HTR-8/SVneo (cell line): ENCODE data around the gene CELA1.
"Not testable (repeated sequence)": the region's sequence is repeated elsewhere in the genome, so short reads cannot be mapped to it uniquely, and the experiment has no call there.

Experiments used
- DNase-seq: peaks from one replicate; pipeline ENCODE4 v3.0.0; 2011; ENCODE audit warnings: low spot score, mixed read lengths; ENCODE audit not compliant: insufficient read length
- FAIRE-seq: peaks from 2 replicates; lab custom pipeline; 2011; peaks lifted over from hg19 to GRCh38; lab: Jason Lieb, UNC

CELA1 gene

DNA sequence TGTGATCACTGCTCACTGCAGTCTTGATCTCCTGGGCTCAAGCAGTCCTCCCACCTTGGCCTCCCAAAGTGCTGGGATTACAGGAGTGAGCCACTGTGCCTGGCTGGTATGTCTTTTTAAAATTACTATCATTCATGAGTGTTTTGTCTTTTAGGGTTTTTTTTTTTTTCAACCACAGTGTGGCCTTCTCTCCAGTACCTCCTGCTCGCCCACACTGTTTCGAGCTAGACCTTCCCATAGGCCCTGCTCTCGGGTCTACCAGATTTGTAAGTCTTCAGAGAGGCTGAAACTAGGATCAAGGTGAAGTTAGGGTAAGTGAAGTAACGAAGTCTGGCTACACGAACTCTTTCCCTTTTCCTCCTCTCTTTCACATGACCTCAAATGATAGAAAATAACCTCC lies 24.0 kb downstream of the CELA1 start:
- DNase-seq = no peak
- no peak for FAIRE-seq

DNA sequence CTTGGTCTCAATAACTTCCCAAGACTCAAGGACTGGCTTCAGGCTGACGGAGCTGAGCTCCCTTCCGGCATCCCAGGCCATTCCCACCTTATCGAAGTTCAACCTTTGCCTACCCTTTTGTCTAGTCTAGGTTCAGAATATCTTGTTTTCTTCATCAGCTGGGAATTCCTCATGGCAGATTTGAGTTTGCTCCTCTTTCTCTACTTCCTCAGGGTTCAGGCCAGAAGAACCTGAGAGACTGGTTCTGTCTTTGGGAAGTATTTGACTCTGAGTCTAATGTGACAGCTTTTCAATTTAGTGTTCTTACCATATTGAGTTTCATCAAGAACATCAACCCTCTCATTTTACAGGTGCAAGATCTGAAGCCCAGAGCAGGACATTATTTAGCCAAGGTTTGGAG lies 24.6 kb downstream of the CELA1 start:
- no peak for DNase-seq
- FAIRE-seq = no peak

GRCh38 chr12:51320695-51321320 lies 25.7 kb downstream of the CELA1 start:
- DNase-seq = no peak
- no peak for FAIRE-seq

- FAIRE-seq = no peak
- no peak for DNase-seq
These were observed 26.2 kb downstream of the CELA1 start for GRCh38 chr12:51320311-51320694.

GRCh38 chr12:51318846-51319599 lies 27.5 kb downstream of the CELA1 start:
- DNase-seq (no peak), FAIRE-seq (no peak)

DNA sequence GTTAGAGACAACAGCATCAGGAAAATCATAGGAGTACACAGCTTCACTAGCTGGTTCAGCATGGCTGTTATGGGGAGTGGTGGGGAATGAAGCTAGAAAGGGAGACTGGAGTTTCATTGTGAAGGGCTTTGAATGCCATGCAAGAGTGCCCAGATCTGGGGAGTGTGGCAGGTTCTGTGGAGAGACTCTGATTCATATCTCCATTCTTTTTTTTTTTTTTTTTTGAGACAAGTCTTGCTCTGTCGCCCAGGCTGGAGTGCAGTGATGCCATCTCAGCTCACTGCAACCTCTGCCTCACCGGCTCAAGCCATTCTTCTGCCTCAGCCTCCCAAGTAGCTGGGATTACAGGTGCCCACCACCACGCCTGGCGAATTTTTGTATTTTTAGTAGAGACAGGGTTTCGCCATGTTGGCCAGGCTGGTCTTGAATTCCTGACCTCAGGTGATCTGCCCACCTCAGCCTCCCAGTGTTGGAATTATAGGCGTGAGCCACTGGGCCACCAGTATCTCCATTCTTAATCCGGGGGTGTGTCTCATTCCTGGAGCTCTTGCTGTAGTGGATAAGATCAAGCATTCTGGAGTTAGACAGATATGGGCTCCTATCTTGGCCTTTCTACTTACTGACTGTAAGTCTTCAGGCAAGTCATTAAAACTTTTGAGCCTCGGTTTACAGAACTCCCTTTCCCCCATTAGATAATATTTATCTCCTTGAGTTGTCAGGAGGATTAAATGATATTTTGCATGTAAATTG lies 28.2 kb downstream of the CELA1 start:
- not testable (repeated sequence) for DNase-seq, FAIRE-seq

- DNase-seq (no peak), FAIRE-seq (no peak)
These were observed 35.1 kb downstream of the CELA1 start for GRCh38 chr12:51311389-51311788.

GRCh38 chr12:51307655-51308593 lies 38.6 kb downstream of the CELA1 start:
- DNase-seq (peak; percentile 34), FAIRE-seq (no peak)

DNA sequence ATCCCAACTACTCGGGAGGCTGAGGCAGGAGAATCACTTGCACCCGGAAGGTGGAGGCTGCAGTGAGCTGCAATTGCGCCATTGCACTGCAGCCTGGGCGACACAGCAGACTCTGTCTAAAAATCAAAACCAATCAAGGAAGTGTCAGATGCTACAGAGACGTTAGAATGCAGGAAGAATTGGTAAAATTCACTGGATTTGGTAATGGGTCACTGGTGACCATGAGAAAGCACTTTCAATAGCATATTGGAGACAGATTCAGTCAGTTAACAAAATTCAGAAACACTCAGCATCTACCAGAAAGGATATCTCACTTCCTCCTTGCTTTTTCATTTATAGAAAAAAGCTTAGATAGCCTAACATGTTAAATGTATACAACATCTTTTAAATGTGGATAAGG lies 40.0 kb downstream of the CELA1 start:
- DNase-seq (no peak), FAIRE-seq (no peak)

- FAIRE-seq, DNase-seq: not testable (repeated sequence)
These were observed 45.7 kb downstream of the CELA1 start for GRCh38 chr12:51300768-51301167.

GRCh38 chr12:51295651-51296050 lies 50.8 kb downstream of the CELA1 start:
- no peak for FAIRE-seq
- DNase-seq = no peak

DNA sequence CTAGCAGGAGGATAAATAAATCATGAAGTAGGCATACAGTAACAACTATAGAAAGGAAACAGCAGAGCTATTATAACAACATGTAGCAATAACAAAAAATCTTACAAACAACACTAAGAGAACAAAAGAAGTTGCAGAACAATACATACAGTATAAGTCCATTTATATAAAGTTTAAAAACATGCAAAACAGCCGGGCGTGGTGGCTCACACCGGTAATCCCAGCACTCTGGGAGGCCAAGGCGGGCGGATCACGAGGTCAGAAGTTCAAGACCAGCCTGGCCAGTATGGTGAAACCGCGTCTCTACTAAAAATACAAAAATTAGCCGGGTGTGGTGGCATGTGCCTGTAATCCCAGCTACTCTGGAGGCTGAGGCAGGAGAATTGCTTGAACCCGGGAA lies 52.4 kb downstream of the CELA1 start:
- DNase-seq, FAIRE-seq: not testable (repeated sequence)

- no peak for FAIRE-seq
These were observed 52.8 kb downstream of the CELA1 start for GRCh38 chr12:51293696-51294095.

GRCh38 chr12:51291603-51292513 lies 54.6 kb downstream of the CELA1 start:
- FAIRE-seq, DNase-seq: not testable (repeated sequence)

More at GRCh38 chr12:51293696-51294095, 52.8 kb downstream of the CELA1 start:
- no peak for DNase-seq

GRCh38 chr12:51285843-51286242 lies 60.6 kb downstream of the CELA1 start:
- no peak for DNase-seq

GRCh38 chr12:51281202-51281924 lies 65.1 kb downstream of the CELA1 start:
- no peak for FAIRE-seq
- DNase-seq = no peak

More at GRCh38 chr12:51285843-51286242, 60.6 kb downstream of the CELA1 start:
- no peak for FAIRE-seq
